SK-N-SH treated with all-trans-retinoic acid at 6 μM for 48 hours (cell line): ENCODE data around the gene SMYD3.

ENCODE experiments used
- CREB5 ChIP-seq: fragments of 250-450 bp; sonication (Bioruptor Pico); IDR thresholded peaks from 2 replicates; pipeline ENCODE4 v1.5.1; 2020; ENCODE audit warnings: low read depth, mild to moderate bottlenecking, moderate library complexity
- PATZ1 ChIP-seq: fragments of 250-450 bp; sonication (Bioruptor Pico); IDR thresholded peaks from 2 replicates; pipeline ENCODE4 v1.8.0; 2020; ENCODE audit warnings: mild to moderate bottlenecking, moderate library complexity, borderline replicate concordance
- POU6F1 ChIP-seq: fragments of 250-450 bp; sonication (Bioruptor Pico); IDR thresholded peaks from 2 replicates; pipeline ENCODE4 v1.8.0; 2021; ENCODE audit warnings: low read depth, mild to moderate bottlenecking, moderate library complexity, borderline replicate concordance
- PPARA ChIP-seq: fragments of 250-450 bp; sonication (Bioruptor Pico); IDR thresholded peaks from 2 replicates; pipeline ENCODE4 v1.5.0; 2020; ENCODE audit warnings: mild to moderate bottlenecking, borderline replicate concordance
- TCF4 ChIP-seq: fragments of 250-450 bp; sonication (Bioruptor Pico); IDR thresholded peaks from 2 replicates; pipeline ENCODE4 v1.8.0; 2021; ENCODE audit warnings: mild to moderate bottlenecking, moderate library complexity, borderline replicate concordance
- ZC3H10 ChIP-seq: fragments of 250-450 bp; sonication (Bioruptor Pico); IDR thresholded peaks from 2 replicates; pipeline ENCODE4 v1.5.1; 2021; ENCODE audit warnings: mild to moderate bottlenecking, moderate library complexity
- ZFP3 ChIP-seq: fragments of 250-450 bp; sonication (Bioruptor Pico); IDR thresholded peaks from 2 replicates; pipeline ENCODE4 v1.5.0; 2020; ENCODE audit warnings: mild to moderate bottlenecking, moderate library complexity
- ZNF8 ChIP-seq: fragments of 450-650 bp; formaldehyde crosslinking; IDR thresholded peaks from 2 replicates; pipeline ENCODE4 v1.5.0; 2020; ENCODE audit warnings: mild to moderate bottlenecking, moderate library complexity

- TF ChIP-seq POU6F1 (CRISPR knock-in tag): no peak
- no peak for TF ChIP-seq PATZ1 (CRISPR knock-in tag)
- TF ChIP-seq ZFP3 (CRISPR knock-in tag): no peak
- TF ChIP-seq PPARA (CRISPR knock-in tag): no peak
- no peak for TF ChIP-seq CREB5
- no peak for TF ChIP-seq ZC3H10
- TF ChIP-seq TCF4 (CRISPR knock-in tag): no peak
- TF ChIP-seq ZNF8: no peak
These were observed 173.2 kb downstream of the SMYD3 start for GRCh38 chr1:246333855-246334254.
